GM18498 (cell line): Measurements from ENCODE around the gene MEGF10.

Experiments
- ATAC-seq: cut with Tn5 transposase; IDR thresholded peaks from one replicate; pipeline ENCODE4 v1.9.1; 2021; ENCODE audit warnings: mild to moderate bottlenecking, moderate library complexity; ENCODE audit not compliant: unreplicated experiment

MEGF10 gene

DNA sequence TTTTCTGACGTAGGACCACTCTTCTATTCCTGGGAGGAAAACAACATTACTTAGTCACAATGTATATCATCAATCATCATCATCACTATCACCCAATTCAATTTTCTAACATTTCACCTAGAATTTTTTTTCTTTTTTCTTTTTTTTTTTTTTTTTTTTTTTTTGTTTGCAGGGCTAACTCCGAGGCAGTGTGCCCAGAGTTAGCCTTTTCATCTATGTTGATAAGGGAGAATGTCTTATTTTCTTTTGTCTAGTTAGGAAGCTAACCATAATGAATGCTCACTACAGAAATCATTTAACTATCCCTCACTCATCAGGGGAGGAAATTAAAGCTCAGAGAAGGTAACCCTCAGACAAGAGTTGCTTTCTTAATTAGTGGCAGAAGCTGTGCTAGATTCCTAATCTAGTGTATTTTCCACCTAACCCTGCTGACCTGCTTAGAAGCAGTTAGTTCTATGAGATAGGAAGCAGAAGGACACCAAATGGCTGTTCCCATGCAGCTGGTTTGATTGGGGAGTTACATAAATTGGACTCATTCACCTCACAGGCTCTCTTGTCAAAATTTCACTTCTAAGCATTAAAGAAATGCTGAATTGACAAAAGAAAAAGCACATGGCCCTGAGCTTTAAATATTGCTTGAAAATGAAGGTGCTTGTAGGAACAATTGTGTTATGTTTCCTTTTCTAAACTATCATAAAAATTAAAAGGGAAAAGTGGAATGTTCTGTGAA is 218.2 kb downstream of the MEGF10 start:
- ATAC-seq: no peak
